HG03097 (cell line): ENCODE results near the gene CD2AP.
"Not testable (repeated sequence)": the region's sequence is repeated elsewhere in the genome, so short reads cannot be mapped to it uniquely, and the experiment has no call there.

Experiments used
- ATAC-seq: cut with Tn5 transposase; IDR thresholded peaks from one replicate; pipeline ENCODE4 v1.9.1; 2021; ENCODE audit not compliant: unreplicated experiment, low FRiP score

Gene CD2AP

DNA sequence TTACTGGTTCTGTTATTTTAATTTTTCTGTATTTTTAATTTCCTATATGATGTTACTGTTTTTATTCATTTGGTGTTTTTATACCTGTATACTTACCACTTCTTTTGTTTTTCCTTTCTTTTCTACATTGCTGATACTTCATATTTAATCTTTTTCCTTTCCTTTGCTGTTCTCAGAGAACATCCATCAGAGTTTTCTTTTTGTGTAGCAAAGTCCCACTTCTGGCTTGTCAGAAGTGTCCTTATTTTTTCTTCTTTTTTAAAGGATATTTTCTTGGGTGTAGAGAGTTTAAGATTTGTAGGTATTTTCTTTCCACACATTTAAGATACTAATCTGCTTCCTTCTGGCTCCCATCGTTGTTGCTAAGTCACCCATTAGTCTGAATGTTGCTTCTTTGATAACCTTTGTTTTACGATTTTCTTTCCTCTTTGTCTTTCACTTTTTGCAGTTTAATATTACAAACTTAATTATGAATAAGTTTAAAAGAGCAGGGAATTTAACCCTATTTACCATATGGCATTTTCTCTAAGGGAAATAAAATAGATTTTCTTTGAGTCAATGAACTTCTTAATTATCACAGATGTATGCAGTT lies 18.5 kb downstream of the CD2AP start:
- no peak for ATAC-seq

DNA sequence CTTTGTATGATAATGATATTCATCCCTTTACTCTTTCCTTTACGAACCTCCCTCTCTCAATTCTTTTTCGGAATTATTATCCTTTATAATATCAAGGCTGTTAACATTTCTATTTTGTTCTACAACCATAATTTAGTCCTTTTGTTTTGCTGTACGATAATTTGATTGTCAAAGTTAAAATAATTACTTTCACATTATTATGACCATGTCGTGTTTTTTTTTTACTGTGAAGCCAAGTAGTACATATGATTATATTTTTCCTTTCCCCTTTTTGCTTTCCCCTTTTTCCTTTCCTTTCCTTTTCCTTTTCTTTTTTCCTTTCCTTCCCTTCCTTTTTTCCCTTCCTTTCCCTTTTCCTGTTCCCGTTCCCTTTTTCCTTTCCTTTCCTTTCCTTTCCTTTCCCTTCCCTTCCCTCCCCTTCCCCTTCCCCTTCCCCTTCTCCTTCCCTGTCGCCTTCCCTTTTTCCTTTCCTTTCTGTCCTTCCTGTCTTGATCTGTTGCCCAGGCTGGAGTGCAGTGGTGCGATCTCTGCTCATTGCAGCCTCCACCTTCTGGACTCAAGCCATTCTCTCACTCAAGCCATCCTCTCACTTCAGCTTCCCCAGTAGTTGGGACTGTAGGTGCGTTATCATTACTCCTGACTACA lies 19.5 kb downstream of the CD2AP start:
- ATAC-seq = no peak

DNA sequence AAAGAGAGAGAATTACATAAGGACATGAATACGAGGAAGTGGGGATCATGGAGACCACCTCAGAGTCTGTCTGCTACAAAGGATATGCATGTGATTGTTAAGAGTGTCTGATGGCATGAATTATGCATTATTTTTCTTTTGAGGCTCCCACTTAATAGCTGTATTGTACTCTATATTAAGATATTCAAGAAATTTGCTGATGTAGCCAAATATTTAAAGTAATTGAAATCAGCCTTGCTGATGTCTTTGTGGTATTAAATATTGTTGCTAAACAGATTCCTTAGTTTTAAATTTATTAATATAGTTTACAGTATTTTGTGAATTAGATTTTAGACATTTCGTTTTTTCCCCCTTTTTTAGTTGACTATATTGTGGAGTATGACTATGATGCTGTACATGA lies 25.3 kb downstream of the CD2AP start:
- no peak for ATAC-seq

DNA sequence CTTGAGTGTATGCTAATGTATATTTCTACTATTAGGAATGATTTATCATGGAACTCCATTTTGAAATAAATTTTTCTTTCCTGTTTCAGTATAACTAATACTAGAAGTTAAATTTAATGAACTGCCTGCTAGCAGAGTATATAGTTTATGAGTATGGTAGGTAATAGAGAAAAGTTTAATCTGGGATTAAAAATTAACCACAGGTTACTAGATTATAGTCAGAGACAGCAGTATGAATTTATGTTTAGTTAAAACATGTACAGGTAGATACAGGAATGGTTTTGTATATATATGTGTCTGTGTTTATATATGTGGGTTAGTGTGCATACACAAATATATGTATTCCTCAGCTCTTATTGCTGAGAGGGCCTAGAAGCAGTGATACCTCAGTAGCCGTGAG lies 32.3 kb downstream of the CD2AP start:
- no peak for ATAC-seq

DNA sequence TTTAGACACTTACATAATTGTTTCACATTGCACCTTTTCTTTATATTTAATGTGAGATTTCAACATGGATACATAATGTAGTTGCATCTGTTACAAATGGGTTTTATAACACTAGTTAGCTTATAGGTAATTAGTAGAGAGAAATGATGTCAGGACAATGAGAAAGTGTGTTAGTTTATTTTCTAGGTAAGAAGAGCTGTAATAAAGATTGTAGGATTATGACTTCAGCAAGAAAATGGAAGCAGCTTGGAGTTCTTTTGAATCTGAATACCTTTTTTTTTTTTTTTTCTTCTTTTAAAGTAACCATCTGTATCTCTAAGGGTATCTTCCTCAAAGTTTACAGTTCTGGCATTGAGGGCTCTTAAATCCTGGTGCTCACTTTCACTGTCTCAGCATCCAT lies 35.3 kb downstream of the CD2AP start:
- no peak for ATAC-seq

DNA sequence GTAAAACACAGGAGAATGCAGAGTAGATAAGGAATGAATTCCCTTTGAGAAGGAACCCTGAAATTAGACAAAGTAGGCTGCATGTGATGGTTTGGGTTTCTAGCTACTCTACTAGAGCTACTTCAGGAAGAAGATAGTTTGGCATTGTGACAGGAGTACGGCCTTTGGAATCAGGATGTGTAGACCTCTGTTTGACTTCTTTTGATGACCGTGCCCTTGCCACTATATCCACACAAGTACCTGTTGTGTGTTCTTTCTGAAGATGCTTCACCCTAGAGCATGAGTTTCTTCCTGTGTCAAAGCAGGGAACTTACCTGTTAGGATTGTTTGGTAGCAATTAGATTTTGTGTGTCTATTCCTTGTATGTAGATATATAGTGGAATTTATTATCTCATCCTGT lies 41.7 kb downstream of the CD2AP start:
- ATAC-seq = no peak

DNA sequence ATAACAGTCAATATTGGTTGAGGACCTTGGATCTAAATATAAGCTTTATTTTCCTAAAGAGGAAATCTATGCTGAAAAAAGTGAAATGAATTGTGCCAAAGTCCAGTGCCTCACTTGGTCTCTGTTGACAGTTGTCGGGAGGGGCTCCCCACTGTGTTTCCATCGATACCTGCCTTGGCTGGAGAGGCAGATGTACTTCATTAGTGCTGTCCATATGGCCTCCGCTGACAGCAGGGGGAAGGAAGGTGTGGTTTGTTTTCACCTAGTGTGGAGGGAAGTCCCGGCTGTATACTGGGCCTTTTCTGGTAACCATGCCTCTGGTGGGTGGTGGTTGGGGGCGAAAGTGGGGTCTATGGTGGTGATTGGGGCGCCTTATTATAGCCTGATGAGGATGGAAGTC lies 42.7 kb downstream of the CD2AP start:
- no peak for ATAC-seq

DNA sequence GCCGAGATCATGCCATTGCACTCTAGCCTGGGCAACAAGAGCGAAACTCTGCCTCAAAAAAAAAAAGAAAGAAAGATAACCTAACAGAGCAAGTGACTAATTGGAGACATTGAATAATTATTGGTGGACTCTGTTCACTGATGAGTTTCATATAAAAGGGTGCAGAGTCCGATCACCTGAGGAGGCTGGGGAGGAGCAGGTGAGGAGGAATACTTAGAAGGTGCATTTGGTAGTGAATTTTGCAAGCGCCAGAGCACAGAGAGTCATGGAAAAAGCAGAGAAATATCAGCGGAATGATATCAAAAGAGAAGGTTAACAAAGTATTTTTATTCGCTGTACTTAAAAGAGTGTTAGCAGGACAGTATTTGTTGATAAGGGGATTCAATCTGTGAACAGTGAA lies 44.4 kb downstream of the CD2AP start:
- ATAC-seq = no peak

DNA sequence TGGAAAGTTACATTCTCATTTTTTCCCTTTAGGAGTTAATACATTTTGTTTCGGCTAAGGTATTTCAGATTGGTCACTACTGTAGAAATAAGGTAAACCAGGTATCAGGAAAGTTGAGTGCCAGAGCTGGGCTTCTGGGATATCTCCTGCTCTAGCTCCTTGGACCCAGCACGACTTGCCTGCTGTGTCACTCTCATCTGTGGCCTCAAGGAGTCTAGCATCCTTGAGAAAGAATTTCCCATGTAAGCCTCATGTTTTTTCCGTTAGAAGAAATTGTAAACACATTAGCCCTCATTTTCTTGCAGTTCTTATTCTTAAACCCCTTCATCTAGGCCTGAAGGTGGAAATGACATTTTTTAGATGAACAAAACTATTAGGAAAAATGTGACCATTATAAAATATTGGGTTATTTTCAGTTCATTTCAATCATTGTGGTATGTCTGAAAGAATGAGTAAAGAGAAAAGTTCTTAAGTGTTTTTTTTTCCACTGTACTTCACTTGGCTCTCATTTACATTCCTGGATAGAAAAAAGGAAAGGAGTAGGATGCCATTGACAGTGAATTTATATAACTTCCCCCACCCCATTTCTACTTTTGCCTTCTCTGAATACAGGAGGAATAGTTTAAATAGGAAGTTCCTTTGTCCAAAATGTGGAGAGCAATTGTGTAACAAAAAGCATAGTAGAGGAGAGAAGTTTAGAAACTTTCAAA lies 46.7 kb downstream of the CD2AP start:
- no peak for ATAC-seq

DNA sequence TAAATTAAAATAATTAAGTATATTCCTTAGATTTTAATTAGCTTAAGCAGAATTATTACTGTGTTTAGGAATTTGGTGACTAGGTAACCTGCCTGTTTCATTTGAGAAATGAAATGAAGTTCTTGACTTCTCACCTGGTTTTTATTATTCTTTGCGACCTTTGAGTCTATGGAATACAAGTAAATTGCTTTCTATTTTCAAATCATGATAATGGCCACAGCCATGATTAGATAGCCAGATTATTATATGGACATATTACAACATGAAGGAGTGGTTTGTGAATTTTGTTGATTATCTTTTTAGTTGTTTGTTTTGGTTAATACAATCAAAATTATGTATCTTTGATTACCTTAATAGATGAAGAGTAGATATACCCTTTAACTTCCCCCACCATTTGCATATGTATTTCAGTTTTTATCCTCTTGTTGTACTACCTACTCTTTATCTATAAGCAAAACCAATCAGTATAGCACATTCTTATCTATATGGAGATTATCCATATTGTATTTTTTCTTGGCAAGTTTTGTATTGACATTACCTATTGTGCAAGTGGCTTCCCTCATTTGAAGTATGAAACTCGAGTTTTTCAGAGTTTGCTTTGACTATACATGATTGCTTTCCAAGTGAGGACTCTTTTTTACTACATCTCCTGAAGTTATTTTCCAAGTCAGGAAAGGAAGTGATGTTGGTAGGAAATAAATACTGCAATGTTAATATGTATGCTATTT lies 47.9 kb downstream of the CD2AP start:
- ATAC-seq = no peak

DNA sequence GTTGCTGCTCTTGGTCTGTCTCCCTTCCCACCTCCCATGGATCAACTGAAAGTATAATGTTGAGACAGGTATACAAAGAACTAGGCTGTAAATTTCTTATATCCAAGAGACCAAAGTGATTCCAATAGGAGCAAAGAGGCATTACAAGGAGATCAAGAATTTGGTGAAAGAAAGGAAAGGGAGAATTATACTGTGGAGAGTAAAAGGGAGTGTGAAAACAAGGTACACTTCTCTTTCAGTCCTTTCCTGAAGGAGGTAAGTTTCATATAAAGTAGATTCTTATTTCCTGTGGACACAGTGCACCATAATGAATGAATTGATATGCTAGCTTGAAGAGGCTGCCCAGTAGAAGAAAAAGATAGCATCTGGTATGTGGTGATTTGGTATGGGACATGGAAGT lies 49.7 kb downstream of the CD2AP start:
- ATAC-seq = no peak

DNA sequence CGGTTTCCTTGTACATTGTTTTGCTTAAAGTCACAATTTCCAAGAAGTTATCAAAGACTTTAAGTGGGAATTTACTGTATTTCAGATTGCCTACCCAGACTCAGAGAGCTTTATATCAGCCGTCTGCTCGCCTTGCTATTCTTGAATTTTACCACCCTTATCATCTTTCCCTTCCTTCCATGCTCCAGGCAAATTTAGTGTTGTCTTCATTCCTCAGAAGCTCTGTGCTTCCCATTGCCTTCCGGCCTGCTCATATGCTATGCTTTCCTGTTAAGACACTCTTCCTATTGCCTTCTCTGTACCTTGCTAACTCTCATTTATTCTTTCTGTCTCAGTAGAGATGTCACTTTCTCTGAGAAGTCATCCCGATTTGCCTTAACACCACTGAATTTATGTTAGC lies 52.1 kb downstream of the CD2AP start:
- ATAC-seq = no peak

DNA sequence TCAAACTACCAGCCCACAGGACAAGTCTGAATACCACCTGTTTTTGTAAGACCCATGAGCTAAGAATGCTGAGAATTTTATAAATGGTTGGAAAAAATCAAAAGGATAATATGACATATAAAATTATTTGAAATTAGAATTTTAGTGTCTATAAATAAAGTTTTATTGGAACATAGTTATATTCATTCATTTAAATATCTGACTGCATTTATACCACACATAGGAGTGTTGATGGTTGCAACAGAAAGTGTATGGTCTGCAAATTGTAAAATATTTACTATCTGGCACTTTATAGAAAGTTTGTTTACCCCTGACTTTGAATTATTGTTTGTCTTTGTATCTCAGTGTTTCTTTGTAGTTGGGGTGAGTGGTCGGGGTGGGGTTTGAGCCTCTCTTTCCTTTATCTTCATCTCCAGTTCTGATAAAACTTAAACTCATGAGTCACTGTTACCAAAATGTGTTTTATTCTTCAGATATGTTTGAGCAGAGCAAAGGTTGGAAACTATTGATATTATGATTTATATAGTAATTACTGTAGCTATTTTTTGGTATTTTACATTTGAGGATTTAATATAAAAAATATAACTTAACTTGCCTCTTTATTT lies 55.5 kb downstream of the CD2AP start:
- ATAC-seq = no peak

DNA sequence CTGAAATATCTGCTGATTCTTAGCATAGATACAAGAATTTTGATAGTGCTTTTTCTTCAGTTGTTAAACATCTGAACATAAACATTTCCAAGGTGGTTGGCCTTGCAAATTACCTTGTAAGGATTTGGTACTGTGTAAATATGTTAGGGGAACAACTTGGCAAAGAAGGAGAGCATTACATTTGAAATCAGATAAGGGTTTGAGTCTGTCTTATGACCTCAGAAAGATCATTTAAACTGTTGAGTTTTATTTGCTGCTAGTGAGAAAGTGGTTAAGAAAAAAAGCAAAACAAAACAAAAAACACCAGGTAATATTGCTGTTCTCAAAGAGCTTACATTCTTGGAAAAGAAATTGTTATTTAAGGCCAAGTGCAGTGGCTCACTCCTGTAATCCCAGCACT lies 56.5 kb downstream of the CD2AP start:
- no peak for ATAC-seq

DNA sequence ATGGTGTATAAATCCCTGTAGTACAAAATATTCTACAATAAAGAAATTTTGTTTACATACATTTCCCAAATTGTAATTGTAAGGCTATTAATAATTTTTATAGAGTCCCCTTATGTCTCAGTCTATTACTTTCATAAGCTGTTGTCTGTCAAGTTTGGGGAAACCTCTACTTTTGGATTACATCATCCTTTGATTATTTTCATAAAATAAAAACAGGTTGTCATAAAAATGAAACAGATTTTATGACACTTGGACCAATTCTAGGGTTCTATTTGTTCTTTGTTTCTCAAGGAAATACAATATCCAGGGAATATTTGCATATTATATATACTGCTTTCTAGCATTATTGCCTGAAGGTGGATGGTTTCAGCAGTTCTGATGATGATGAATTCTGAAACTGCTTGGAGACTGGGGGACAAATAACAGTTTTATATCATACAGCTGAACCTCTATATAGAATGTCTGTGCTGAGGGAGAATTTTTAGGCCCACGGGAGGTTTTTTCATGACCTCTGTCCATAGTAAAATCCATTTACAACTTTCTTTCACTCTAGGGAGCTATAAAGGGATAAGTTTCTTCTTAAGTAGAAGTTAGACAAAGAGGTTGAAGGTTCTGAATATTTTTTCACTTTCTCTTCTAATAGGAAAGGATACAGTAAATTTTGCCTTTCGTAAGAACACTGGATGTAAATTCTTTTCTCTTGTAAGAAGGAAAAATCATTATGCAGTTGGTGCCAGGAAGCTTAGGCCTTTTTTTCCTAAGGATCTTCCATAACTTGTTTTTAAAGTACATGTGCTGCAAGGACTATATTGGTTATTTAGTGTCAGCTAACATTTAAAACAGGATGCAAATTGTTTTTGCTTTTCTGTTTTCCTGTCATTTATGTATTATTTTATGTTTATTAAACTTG lies 58.0 kb downstream of the CD2AP start:
- no peak for ATAC-seq

DNA sequence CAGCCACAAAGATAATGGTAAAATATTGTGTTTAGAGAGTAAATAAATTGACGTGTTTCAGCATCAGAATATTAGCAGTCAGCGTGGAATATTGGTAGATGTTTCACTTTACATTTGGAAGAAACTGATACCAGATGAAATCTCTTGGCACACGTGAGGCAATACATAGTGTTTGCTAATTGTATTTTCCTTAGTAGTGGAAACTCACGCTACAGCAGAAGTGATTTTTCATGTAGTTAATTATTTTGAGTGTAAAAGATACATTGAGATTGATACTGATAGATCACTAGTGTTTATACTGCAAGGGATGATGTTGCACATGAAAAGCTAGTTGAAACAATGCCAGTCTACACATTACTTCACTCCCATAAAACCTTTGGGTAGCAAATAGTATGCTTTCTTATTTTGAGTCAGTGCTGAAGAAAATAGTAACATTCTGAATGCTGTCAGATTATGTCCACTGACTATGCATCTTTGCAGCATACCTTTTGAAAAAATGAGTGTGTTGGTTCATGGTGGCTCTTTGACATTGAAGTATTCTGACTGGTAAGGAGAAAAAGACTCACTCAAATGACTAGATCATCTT lies 59.3 kb downstream of the CD2AP start:
- ATAC-seq = no peak

DNA sequence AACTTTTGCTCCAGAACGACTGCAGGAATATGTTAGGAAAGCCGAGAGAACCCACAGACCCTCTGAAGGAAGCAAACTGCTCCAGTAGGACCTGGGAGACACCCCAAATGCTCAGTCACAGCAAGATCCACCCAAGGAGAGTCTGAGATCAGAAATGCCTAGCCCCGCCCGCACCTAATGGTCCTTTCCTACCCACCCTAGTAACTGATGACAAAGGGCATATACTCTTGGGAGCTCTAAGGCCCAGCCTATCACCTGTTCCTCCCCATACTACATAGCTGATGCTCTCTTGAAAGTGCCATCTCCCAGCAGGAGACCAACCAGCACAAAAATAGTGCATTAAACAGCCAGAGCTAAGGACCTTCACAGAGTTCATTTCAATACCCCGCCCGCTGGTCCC lies 67.6 kb downstream of the CD2AP start:
- ATAC-seq = no peak

DNA sequence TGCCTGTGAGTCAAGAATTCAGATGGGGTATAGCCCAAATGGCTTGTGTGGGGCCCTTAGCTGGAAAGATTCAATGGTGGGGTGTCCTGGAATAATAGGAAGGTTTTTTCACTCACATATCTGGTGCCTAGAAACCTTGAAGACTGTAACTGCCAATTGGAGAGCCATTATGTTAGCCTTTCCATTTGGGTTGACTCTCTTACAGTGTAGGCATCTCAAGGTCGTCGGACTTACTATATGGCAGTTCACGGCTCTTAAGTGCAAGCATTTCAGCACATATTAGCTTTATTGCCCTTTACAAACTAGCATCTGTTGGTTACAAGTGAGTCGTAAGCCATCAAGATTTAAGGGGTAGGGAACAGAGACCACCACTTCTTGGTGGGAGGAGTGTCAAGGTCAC lies 74.1 kb downstream of the CD2AP start:
- no peak for ATAC-seq

DNA sequence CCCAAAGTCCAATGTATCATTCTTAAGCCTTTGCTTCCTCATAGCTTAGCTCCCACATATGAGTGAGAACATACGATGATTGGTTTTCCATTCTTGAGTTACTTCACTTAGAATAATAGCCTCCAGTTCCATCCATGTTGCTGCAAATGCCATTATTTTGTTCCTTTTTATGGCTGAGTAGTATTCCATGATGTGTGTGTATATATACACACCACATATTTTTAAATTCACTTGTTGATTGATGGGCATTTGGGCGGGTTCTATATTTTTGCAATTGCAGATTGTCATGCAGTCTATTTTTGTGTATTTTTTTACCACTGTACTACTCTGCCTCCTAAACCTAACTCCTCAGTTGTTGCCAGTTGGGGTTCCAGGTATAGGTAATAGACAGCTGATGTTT lies 74.7 kb downstream of the CD2AP start:
- no peak for ATAC-seq

DNA sequence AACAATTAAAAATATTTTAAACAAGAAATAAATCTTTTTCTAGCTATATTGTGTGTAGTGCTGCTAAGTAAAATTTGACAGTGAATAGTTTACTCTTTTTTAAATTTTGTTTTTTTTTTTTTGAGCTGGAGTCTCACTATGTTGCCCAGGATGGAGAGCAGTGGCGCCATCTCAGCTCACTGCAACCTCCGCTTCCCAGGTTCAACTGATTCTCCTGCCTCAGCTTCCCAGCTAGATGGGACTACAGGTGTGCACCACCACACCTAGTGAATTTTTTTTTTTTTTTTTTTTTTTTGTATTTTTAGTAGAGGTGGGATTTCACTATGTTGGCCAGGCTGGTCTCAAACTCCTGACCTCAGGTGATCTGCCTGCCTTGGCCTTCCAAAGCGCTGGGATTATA lies 75.7 kb downstream of the CD2AP start:
- ATAC-seq = not testable (repeated sequence)
